Measurements from ENCODE around the gene RNU4-1. TPM values are rescaled to one million over a fixed set of nuclear protein-coding genes. Genes with fewer than 3 reads are reported as not detected.

Gene RNU4-1
- total and polyA plus RNA-seq, 2 experiments from 2014 or later, result 6.0 TPM; not detected in 1

GRCh38 chr12:120317224-120318105 is 24.4 kb upstream of the RNU4-1 start (continued):
- TF ChIP-seq STAT1 (IDR thresholded peaks at IDR 0.05; ENCODE audit: unreplicated experiment) (no peak), ETS1 (IDR thresholded peaks at IDR 0.05) (peak; percentile 22; the same call in 1 of the 2 replicates), JUNB (IDR thresholded peaks at IDR 0.05; ENCODE audit: unreplicated experiment) (no peak), EZH2 (IDR thresholded peaks at IDR 0.05; ENCODE audit: low read depth, unreplicated experiment) (no peak), POLR2AphosphoS5 (IDR thresholded peaks at IDR 0.05; ENCODE audit: low read depth) (peak; percentile 78), CREB1 (CRISPR knock-in tag; IDR thresholded peaks at IDR 0.05; ENCODE audit: low read depth) (peak; percentile 88), CTCF (conservative IDR thresholded peaks at IDR 0.05; ENCODE audit: low read depth in 2 of 2) (peak; percentile 50 to 60), REST (IDR thresholded peaks at IDR 0.05; ENCODE audit: unreplicated experiment) (no peak), ZNF114 (CRISPR knock-in tag; IDR thresholded peaks at IDR 0.05) (no peak)

GRCh38 chr12:120316798-120317223 is 23.8 kb upstream of the RNU4-1 start:
- peak overlapping the region; percentile 84 for H2AFZ ChIP-seq
- no peaks in the 10 kb centered on the region for H3K79me2 ChIP-seq (replicated peaks; ENCODE audit: insufficient read depth)
- no peaks in the 10 kb centered on the region for H4K20me1 ChIP-seq (replicated peaks; ENCODE audit: insufficient read depth)
- DNase-seq (ENCODE audit: low spot score), result no peak
- Mint-ChIP-seq H3K27me3 (ENCODE audit: insufficient read depth, low read depth, poor library complexity) (peaks cover 7% of the 10 kb centered on the region), H3K36me3 (ENCODE audit: low read depth) (no peaks in the 10 kb centered on the region), H3K4me1 (peaks cover 7% of the 10 kb centered on the region; the same call in 2 of the 3 replicates), H3K9me3 (no peaks in the 10 kb centered on the region), H3K27ac (peak overlapping the region; percentile 93; the same call in 1 of the 2 replicates), H3K4me3 (peak overlapping the region; percentile 85)
- H3K9me2 ChIP-seq (ENCODE audit: insufficient read depth), result no peaks in the 10 kb centered on the region
- no peak for ATAC-seq
- H3K4me3 ChIP-seq, result peak overlapping the region; percentile 47
- no peaks in the 10 kb centered on the region for H3K27me3 ChIP-seq (ENCODE audit: insufficient read depth)
- peak overlapping the region; percentile 71 for H3K4me2 ChIP-seq
- no peaks in the 10 kb centered on the region for H3K36me3 ChIP-seq (ENCODE audit: insufficient read depth)
- no peaks in the 10 kb centered on the region; the same call in 1 of the 2 replicates for H3K4me1 ChIP-seq (ENCODE audit: insufficient read depth)
- peak overlapping the region; percentile 11 for H3K27ac ChIP-seq (ENCODE audit: low read depth)
- peaks cover 4% of the 10 kb centered on the region; the same call in 1 of the 2 replicates for H3F3A ChIP-seq (replicated peaks; ENCODE audit: low read depth)
- no peak for TF ChIP-seq ZNF462 (CRISPR knock-in tag; IDR thresholded peaks at IDR 0.05)

Measured in GM23338 (cell line).